Heart left ventricle (tissue), 16 donors: Measurements from ENCODE around the gene PIM3. TPM values are rescaled to one million over a fixed set of nuclear protein-coding genes. Genes with fewer than 3 reads are reported as not detected.
A peak's percentile ranks its signal among the peaks of the same experiment; 100 is the strongest.

Source experiments
- ATAC-seq, 4 donors: fragments of 200-7000 bp; cut with Tn5 transposase; one replicate each; pipeline ENCODE4 v1.9.1; 2020 to 2022; ENCODE audit warnings: moderate library complexity in 4 of 4, mild to moderate bottlenecking in 3 of 4, moderate number of reproducible peaks in 1 of 4
- DNase-seq, 5 donors: peaks; one replicate each; pipeline ENCODE4 v3.0.0-alpha.2; 2020
- H3K27ac ChIP-seq, 12 donors: fragments of 200-600 bp; sonication (generic) in 4 of 12; one replicate each; pipeline versions ENCODE4 v1.5.0 to v1.8.0; 2016 to 2022; ENCODE audit warnings: mild to moderate bottlenecking in 2 of 12
- H3K27me3 ChIP-seq, 9 donors: fragments of 200-600 bp; sonication (generic) in 2 of 9; one replicate each; pipeline versions ENCODE4 v1.5.1 to v1.8.0; 2016 to 2022; ENCODE audit warnings: mild to moderate bottlenecking in 3 of 9
- H3K36me3 ChIP-seq, 9 donors: fragments of 200-600 bp; sonication (generic) in 2 of 9; one replicate each; pipeline versions ENCODE4 v1.5.0 to v1.8.0; 2018 to 2022; ENCODE audit warnings: mild to moderate bottlenecking in 2 of 9
- H3K4me1 ChIP-seq, 12 donors: fragments of 200-600 bp; sonication (generic) in 4 of 12; one replicate each; pipeline versions ENCODE4 v1.5.0 to v1.8.0; 2016 to 2022; ENCODE audit warnings: mild to moderate bottlenecking in 3 of 12
- H3K4me3 ChIP-seq, 12 donors: fragments of 200-600 bp; sonication (generic) in 4 of 12; one replicate each; pipeline versions ENCODE4 v1.5.0 to v1.8.0; 2017 to 2022; ENCODE audit warnings: mild to moderate bottlenecking in 9 of 12, moderate library complexity in 4 of 12
- H3K9me3 ChIP-seq, 12 donors: fragments of 200-600 bp; sonication (generic) in 4 of 12; one replicate each; pipeline versions ENCODE4 v1.5.0 to v1.8.0; 2016 to 2022; ENCODE audit warnings: mild to moderate bottlenecking in 1 of 12
- POLR2A ChIP-seq, 2 donors: fragments of 450-650 bp; IDR thresholded peaks; one replicate each; pipeline ENCODE4 v1.6.1; 2017; ENCODE audit warnings: antibody characterized with exemption in 2 of 2, mild to moderate bottlenecking in 2 of 2, moderate library complexity in 2 of 2
- WGBS, 4 donors: extraction: QIAGEN DNeasy Blood & Tissue Kit in 2 of 4; methylation state at CpG; one replicate each; pipeline versions ENCODE4 v1.1.5 to v1.1.7; 2013 to 2018; 5-methylcytosine and 5-hydroxymethylcytosine counted together
- intact Hi-C, 10 donors: fragments of 100-400 bp; cut with DNase I; formaldehyde crosslinking; loops; one replicate each; pipeline versions ENCODE4 v1.11.1 to v1.14.2; 2022
- polyA plus RNA-seq, 2 donors: library from polyadenylated mRNA; stranded (reverse); fragments of 200-250 nt; gene quantifications; one replicate each; pipeline ENCODE4 v1.2.3, GENCODE V29; 2013
- total RNA-seq, 9 donors: library from RNA; depleted of rRNA in 2 of 9; stranded (reverse); fragments of >200 nt in 2 of 9; fragmentation: NEBNext Ultra II Directional in 3 of 9; extraction: Animal tissue kit (Norgen Biotek cat#: 25700) in 3 of 9; gene quantifications; one replicate each; pipeline versions ENCODE4 v1.1.0 to v1.2.4, GENCODE V29; 2016 to 2023
- TF ChIP-seq, protein P1 (sequence below), 12 donors: fragments of 200-600 bp; sonication (generic) in 4 of 12; IDR thresholded peaks; one replicate each; pipeline versions ENCODE4 v1.5.0 to v1.8.0; 2018 to 2022; ENCODE audit warnings: antibody characterized with exemption in 12 of 12, mild to moderate bottlenecking in 5 of 12
- donor health status: ischemic (EF 13 %, LVEDD 7.1; RV severe dilation, severe dysfunction).
- donor health status: healthy with polysubstance abuse.
- donor health status: DM: no; HTN: yes; CAD: no.
- donor health status: DM: no; HTN: no; CAD: no.
- donor health status: ischemic (EF 25% LVEDD 6.9; RV normal size, moderate dysfunction).
- donor health status: ischemic (EF 25% LVEDD 5.7; RV mildly dilated, moderate dysfunction).
- donor health status: healthy.
- donor health status: DM: yes; HTN: yes; CAD: no.
- donor health status: ischemic (EF 35%, LVEDD 5.7; RV mildly dilated, moderate dysfunction).
- donor health status: nonischemic (EF 11% LVEDD 7.7; RV severe dilation, severe dysfunction).
- donor health status: DM: yes; HTN: yes; CAD: no.
- donor health status: PGD.
- donor health status: ischemic (EF 29% LVEDD 5.4; RV normal size, mild dysfunction).
- donor health status: nonischemic (EF 23%, LVEDD 6.1; RV moderate dilation, normal function).

PIM3 gene
- total and polyA plus RNA-seq, 11 donors = 37.7 to 118 (median 50.2) TPM

DNA sequence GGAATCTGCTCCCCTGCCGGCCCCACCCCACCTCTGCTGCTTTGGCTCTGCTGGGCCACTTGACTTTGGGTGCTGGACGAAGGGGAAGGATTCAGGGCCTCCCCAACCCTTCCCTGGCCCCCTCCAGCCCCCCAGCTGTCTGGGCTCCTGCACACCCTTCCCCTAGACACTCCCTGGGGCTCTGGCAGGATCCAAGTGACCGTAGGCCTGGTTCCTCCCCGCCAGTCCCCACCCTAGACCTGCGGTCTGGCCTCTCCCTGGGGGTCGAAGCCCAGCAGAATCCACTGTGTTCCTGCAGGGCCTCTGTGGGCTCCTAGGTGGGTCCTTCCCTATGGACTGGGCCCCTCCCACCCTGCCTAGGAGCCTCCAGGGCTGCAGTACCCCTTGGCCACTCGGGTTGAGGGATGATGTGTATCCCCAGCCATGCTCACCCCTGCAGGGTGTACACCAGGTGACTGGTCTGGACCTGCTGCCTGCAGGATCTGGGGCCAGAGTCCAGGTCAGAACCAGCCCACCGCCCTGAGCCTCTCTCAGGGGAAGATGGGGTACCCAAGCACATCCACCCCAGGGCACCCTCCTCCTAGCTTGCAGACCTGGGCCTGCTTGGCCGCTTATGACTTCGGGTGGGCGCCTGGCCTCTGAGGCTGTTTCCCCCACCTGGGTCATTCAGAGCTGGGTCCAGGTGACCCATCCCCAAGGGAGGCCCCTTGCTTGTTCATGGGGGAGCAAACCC, 5.6 kb downstream of the PIM3 start:
- DNase-seq = peak in 4 of 5 donors; percentile 16 to 61 (median 29)
- TF ChIP-seq, protein P1, sequence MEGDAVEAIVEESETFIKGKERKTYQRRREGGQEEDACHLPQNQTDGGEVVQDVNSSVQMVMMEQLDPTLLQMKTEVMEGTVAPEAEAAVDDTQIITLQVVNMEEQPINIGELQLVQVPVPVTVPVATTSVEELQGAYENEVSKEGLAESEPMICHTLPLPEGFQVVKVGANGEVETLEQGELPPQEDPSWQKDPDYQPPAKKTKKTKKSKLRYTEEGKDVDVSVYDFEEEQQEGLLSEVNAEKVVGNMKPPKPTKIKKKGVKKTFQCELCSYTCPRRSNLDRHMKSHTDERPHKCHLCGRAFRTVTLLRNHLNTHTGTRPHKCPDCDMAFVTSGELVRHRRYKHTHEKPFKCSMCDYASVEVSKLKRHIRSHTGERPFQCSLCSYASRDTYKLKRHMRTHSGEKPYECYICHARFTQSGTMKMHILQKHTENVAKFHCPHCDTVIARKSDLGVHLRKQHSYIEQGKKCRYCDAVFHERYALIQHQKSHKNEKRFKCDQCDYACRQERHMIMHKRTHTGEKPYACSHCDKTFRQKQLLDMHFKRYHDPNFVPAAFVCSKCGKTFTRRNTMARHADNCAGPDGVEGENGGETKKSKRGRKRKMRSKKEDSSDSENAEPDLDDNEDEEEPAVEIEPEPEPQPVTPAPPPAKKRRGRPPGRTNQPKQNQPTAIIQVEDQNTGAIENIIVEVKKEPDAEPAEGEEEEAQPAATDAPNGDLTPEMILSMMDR (IDR thresholded peaks at IDR 0.05) = no peak
- no peak for TF ChIP-seq POLR2A (IDR thresholded peaks at IDR 0.05)
- H3K4me1 ChIP-seq = peaks cover 24 to 88% (median 70%) of the 10 kb centered on the region in 12 donors
- intact Hi-C loops = loop anchor here in 2 of 10 donors (5.0 kb wide), 1 partner anchor 34 kb away; no protein-coding TSS in a partner anchor
- H3K4me3 ChIP-seq = peak overlapping the region in 1 of 12 donors; percentile 43
- H3K27me3 ChIP-seq = no peaks in the 10 kb centered on the region
- no peaks in the 10 kb centered on the region for H3K9me3 ChIP-seq
- no peak for ATAC-seq
- peak overlapping the region in 11 of 12 donors; percentile 26 to 99 (median 82) for H3K27ac ChIP-seq
- 58 to 86% (median 75%) methylated on average over 10 to 11 of the region's 11 CpGs for WGBS, 4 donors
- peaks cover 5 to 41% (median 18%) of the 10 kb centered on the region in 9 donors for H3K36me3 ChIP-seq

DNA sequence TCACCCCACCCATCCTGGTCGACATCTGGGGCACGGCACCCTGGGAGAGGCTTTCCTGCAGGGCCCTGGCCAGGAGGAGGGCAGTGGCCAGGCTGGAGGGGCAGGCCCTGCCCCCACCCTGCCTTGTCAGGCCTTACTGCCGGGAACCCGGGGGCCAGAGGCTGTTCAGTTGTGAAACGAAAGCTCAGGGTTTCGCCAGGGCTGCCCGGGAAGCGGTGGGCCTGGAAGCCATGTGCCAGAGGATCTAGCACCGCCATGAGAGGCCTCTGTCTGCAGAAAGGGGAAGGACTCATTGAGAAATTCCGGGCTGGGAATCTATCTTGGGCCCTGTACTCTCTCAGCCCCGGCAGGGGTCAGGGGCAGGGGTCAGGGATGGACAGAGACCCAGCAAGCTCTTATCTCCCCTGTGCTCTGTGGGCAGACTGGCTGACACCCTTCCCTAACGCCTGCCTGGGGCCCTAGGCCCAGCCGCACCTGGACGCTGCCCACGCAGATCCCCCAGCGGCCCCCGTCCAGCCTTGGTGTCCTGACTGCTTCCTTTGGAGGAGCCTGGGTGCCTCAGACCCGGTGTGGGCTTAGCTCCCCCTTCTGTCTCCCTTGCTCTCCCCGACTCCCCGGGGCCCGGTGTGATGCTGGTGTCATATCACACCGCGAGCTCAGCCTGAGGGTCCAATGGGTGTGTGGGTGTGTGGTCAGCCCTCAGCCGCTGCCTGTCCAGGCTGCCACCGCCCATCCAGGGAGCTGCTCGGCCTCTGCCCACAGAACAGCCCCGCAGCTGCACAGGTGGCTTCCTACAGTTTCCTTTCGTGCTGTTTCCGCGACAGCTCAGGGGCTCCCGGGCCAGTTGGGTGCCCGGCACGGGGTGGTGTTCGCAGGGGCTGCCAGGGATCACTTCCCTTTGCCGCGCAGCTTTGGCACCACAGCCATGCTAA, 6.5 kb downstream of the PIM3 start:
- 48 to 52% (median 50%) methylated on average over 17 to 36 of the region's 36 CpGs for WGBS, 4 donors
- DNase-seq = peak; percentile 30 to 78 (median 56)
- peaks cover 24 to 95% (median 77%) of the 10 kb centered on the region in 12 donors for H3K4me1 ChIP-seq
- peak overlapping the region in 9 of 12 donors; percentile 14 to 43 (median 20) for H3K4me3 ChIP-seq
- no peak for ATAC-seq
- no peaks in the 10 kb centered on the region for H3K9me3 ChIP-seq
- intact Hi-C loops = loop anchor here in 2 of 10 donors (5.0 kb wide), 1 partner anchor 35 kb away; no protein-coding TSS in a partner anchor
- no peaks in the 10 kb centered on the region for H3K27me3 ChIP-seq
- H3K27ac ChIP-seq = peak overlapping the region; percentile 3 to 99 (median 78)
- peaks cover 5 to 33% (median 18%) of the 10 kb centered on the region in 9 donors for H3K36me3 ChIP-seq
- no peak for TF ChIP-seq POLR2A (IDR thresholded peaks at IDR 0.05)
- TF ChIP-seq, protein P1 (IDR thresholded peaks at IDR 0.05) = peak in 1 of 12 donors; percentile 14

DNA sequence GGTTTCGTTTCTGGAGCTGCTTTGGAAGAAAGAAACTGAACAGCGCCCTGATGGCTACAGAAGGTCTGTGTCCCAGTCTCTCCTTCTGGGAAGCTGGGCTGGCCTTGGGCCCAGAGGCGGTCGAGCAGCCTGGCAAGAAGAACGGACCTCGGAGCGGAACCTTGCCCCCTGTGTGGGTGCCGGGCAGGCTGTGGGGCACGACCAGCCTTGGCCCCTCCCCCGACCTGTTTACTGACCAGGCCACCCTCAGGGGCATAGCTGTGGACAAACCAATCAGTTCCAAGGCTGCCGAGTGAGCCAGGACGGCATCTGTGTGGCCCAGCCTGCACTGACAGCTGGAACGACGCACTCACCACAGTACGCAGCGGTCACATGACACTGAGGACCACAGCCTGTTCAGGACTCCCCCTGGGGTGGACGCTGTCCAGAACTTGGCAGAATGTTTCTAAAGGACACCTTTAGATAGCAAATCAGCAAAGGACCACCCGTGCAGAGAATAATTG, 7.2 kb downstream of the PIM3 start:
- 31 to 45% (median 41%) methylated on average over 10 to 18 of the region's 18 CpGs for WGBS, 4 donors
- Histone ChIP-seq H3K27ac (peak overlapping the region; percentile 3 to 99 (median 78)), H3K4me3 (peak overlapping the region in 9 of 12 donors; percentile 14 to 43 (median 20)), H3K4me1 (peaks cover 24 to 96% (median 77%) of the 10 kb centered on the region in 12 donors), H3K27me3 (no peaks in the 10 kb centered on the region), H3K36me3 (peaks cover 5 to 29% (median 15%) of the 10 kb centered on the region in 9 donors), H3K9me3 (no peaks in the 10 kb centered on the region)
- DNase-seq (peak; percentile 37 to 78 (median 68)), ATAC-seq (peak in 1 of 4 donors; percentile 1)
- TF ChIP-seq POLR2A (IDR thresholded peaks at IDR 0.05) = no peak
- TF ChIP-seq, protein P1 (IDR thresholded peaks at IDR 0.05) = no peak
- intact Hi-C loops = loop anchor here in 2 of 10 donors (5.0 kb wide), 1 partner anchor 35 kb away; no protein-coding TSS in a partner anchor
